ENCODE measurements around the gene TTLL8. TPM values are rescaled to one million over a fixed set of nuclear protein-coding genes. Genes with fewer than 3 reads are reported as not detected.

The TTLL8 gene
- total RNA-seq, 1 donor from 2014 or later = not detected

GRCh38 chr22:50063589-50064393, 5.7 kb upstream of the TTLL8 start:
- intact Hi-C loops (cut with micrococcal nuclease) = no loop called here
- Histone ChIP-seq H3K4me3 (no peak overlapping the region), H3K9me3 (replicated peaks) (no peaks in the 10 kb centered on the region), H3K4me1 (peaks cover 12% of the 10 kb centered on the region), H3K27me3 (ENCODE audit: low read depth) (peaks cover 78% of the 10 kb centered on the region), H3K36me3 (no peaks in the 10 kb centered on the region), H3K27ac (replicated peaks) (no peak overlapping the region)
- no peak for TF ChIP-seq CTCF (IDR thresholded peaks at IDR 0.05; ENCODE audit: borderline replicate concordance)
- no peak for DNase-seq

- Histone ChIP-seq H3K4me3 (no peak overlapping the region), H3K27me3 (ENCODE audit: low read depth) (peaks cover 84% of the 10 kb centered on the region), H3K27ac (replicated peaks) (no peak overlapping the region), H3K36me3 (no peaks in the 10 kb centered on the region), H3K4me1 (peaks cover 17% of the 10 kb centered on the region), H3K9me3 (replicated peaks) (no peaks in the 10 kb centered on the region)
- intact Hi-C loops (cut with micrococcal nuclease) = no loop called here
- no peak for DNase-seq
- TF ChIP-seq CTCF (IDR thresholded peaks at IDR 0.05; ENCODE audit: borderline replicate concordance) = no peak
Observed at GRCh38 chr22:50062509-50063135, 4.5 kb upstream of the TTLL8 start.

- intact Hi-C loops (cut with micrococcal nuclease) = no loop called here
- no peaks in the 10 kb centered on the region for H3K36me3 ChIP-seq
- no peak overlapping the region for H3K4me3 ChIP-seq
- no peaks in the 10 kb centered on the region for H3K9me3 ChIP-seq (replicated peaks)
- no peak overlapping the region for H3K27ac ChIP-seq (replicated peaks)
- peaks cover 83% of the 10 kb centered on the region for H3K27me3 ChIP-seq (ENCODE audit: low read depth)
- peaks cover 17% of the 10 kb centered on the region for H3K4me1 ChIP-seq
- no peak for TF ChIP-seq CTCF (IDR thresholded peaks at IDR 0.05; ENCODE audit: borderline replicate concordance)
- DNase-seq = no peak
Observed at GRCh38 chr22:50061824-50062355, 3.8 kb upstream of the TTLL8 start.

GRCh38 chr22:50061141-50061823, 3.2 kb upstream of the TTLL8 start:
- H3K4me1 ChIP-seq = peaks cover 17% of the 10 kb centered on the region
- H3K36me3 ChIP-seq = no peaks in the 10 kb centered on the region
- peaks cover 81% of the 10 kb centered on the region for H3K27me3 ChIP-seq (ENCODE audit: low read depth)
- H3K9me3 ChIP-seq (replicated peaks) = no peaks in the 10 kb centered on the region
- H3K4me3 ChIP-seq = no peak overlapping the region
- TF ChIP-seq CTCF (IDR thresholded peaks at IDR 0.05; ENCODE audit: borderline replicate concordance) = no peak
- intact Hi-C loops (cut with micrococcal nuclease) = no loop called here
- no peak for DNase-seq
- H3K27ac ChIP-seq (replicated peaks) = no peak overlapping the region

GRCh38 chr22:50060441-50061140, 2.5 kb upstream of the TTLL8 start:
- TF ChIP-seq CTCF (IDR thresholded peaks at IDR 0.05; ENCODE audit: borderline replicate concordance) = no peak
- no peak overlapping the region for H3K4me3 ChIP-seq
- intact Hi-C loops (cut with micrococcal nuclease) = no loop called here
- H3K36me3 ChIP-seq = no peaks in the 10 kb centered on the region
- no peak overlapping the region for H3K27ac ChIP-seq (replicated peaks)
- peaks cover 17% of the 10 kb centered on the region for H3K4me1 ChIP-seq
- DNase-seq = no peak
- peaks cover 77% of the 10 kb centered on the region for H3K27me3 ChIP-seq (ENCODE audit: low read depth)
- no peaks in the 10 kb centered on the region for H3K9me3 ChIP-seq (replicated peaks)

All from left ventricle myocardium inferior (tissue), 1 donor.